ENCODE measurements around the gene IFI16. TPM values are rescaled to one million over a fixed set of nuclear protein-coding genes. Genes with fewer than 3 reads are reported as not detected.

IFI16 gene
- total and polyA plus RNA-seq, 2 donors (not counting 3 experiments of a cell fraction or from before 2014, with no cell fraction given): 52.8 to 183 TPM

- CTCF ChIA-PET: interaction anchor here (2.3 to 2.4 kb wide), 2 partner anchors 491 to 793 kb away, joined by 17 to 96 read pairs; no protein-coding TSS in a partner anchor
Observed at GRCh38 chr1:158996998-158997397, 12.7 kb upstream of the IFI16 start.

GRCh38 chr1:158998037-158998780 lies 11.5 kb upstream of the IFI16 start:
- TF ChIP-seq POLR2AphosphoS5 (IDR thresholded peaks at IDR 0.05; ENCODE audit: insufficient read depth, low read depth, low read length) (no peak), MYC (IDR thresholded peaks at IDR 0.05; ENCODE audit: low read depth, low read length) (no peak), EZH2 (IDR thresholded peaks at IDR 0.05; ENCODE audit: borderline replicate concordance, low read depth, low read length, severe bottlenecking) (no peak), POLR2A (IDR thresholded peaks at IDR 0.05; ENCODE audit: low read depth, low read length) (no peak), GATA2 (IDR thresholded peaks at IDR 0.05; ENCODE audit: insufficient read depth, insufficient read length, low read depth, low read length) (no peak), FOS (IDR thresholded peaks at IDR 0.05; ENCODE audit: borderline replicate concordance, insufficient read depth, low read length) (no peak), MAX (IDR thresholded peaks at IDR 0.05; ENCODE audit: insufficient read depth, insufficient read length) (no peak), JUN (IDR thresholded peaks at IDR 0.05; ENCODE audit: borderline replicate concordance, insufficient read depth, insufficient read length, low read depth) (no peak), CTCF (IDR thresholded peaks at IDR 0.05; ENCODE audit: extremely low read depth in 1 of 2, insufficient read depth in 1 of 2, low read depth in 1 of 2, low read length in 2 of 2) (no peak)
- peaks cover 26% of the 10 kb centered on the region for H3K4me1 ChIP-seq (ENCODE audit: control insufficient read depth, extremely low read depth, insufficient read depth, low read length)
- POLR2A ChIA-PET: interaction anchor here (1.0 kb wide), 1 partner anchor 795 kb away, joined by 4 read pairs; no protein-coding TSS in a partner anchor
- FAIRE-seq (no peak), DNase-seq (ENCODE audit: low read depth, low spot score) (no peak)
- H3K9me3 ChIP-seq (replicated peaks; ENCODE audit: control insufficient read depth, insufficient read depth, low read length): no peaks in the 10 kb centered on the region
- peak overlapping the region in 1 of 3 experiments; percentile 78 for H3K4me3 ChIP-seq (replicated peaks in 1 of 3; ENCODE audit: insufficient read depth in 1 of 3, low read depth in 1 of 3, low read length in 3 of 3)
- no TSS peak for BruUV-seq (replicated peaks)
- H3K79me2 ChIP-seq (ENCODE audit: control insufficient read depth, insufficient read depth, low read length): no peaks in the 10 kb centered on the region
- no peak overlapping the region for H3K9ac ChIP-seq (replicated peaks; ENCODE audit: extremely low read depth, insufficient read depth, low read length)
- H3K36me3 ChIP-seq (ENCODE audit: control insufficient read depth in 2 of 2, extremely low read depth in 1 of 2, insufficient read depth in 2 of 2, low read length in 2 of 2): no peaks in the 10 kb centered on the region
- intact Hi-C loops (cut with micrococcal nuclease) (loop anchor here (1.0 to 10.0 kb wide), 7 partner anchors 8 to 1037 kb away; partner anchors contain the start of gene PIGM), dilution Hi-C loops (cut with MboI; ENCODE audit: extremely low pct_ligation_motif_present, low sequenced_read_pairs) (no loop called here)
- peak overlapping the region; percentile 35 for H2AFZ ChIP-seq (ENCODE audit: low read depth, low read length)
- CTCF ChIA-PET: interaction anchor here (0.6 to 2.4 kb wide), 23 partner anchors 9 to 1978 kb away, joined by 3 to 96 read pairs (median 4); partner anchors contain the start of gene IFI16
- H3K27me3 ChIP-seq (ENCODE audit: control insufficient read depth in 2 of 2, insufficient read depth in 2 of 2, low read length in 2 of 2): peaks cover 2% of the 10 kb centered on the region in 2 experiments
- no peaks in the 10 kb centered on the region for H4K20me1 ChIP-seq (replicated peaks; ENCODE audit: control insufficient read depth, extremely low read depth, insufficient read depth, low read length)
- no peaks in the 10 kb centered on the region for H3K9me1 ChIP-seq (replicated peaks; ENCODE audit: control insufficient read depth, extremely low read depth, insufficient read depth, low read length)
- no peak overlapping the region for H3K27ac ChIP-seq (ENCODE audit: insufficient read depth, low read depth, low read length)
- peak overlapping the region; percentile 93 for H3K4me2 ChIP-seq (ENCODE audit: insufficient read depth, low read length)

More at GRCh38 chr1:158996998-158997397, 12.7 kb upstream of the IFI16 start:
- H3K9me1 ChIP-seq (replicated peaks; ENCODE audit: control insufficient read depth, extremely low read depth, insufficient read depth, low read length): no peaks in the 10 kb centered on the region
- H3K9ac ChIP-seq (replicated peaks; ENCODE audit: extremely low read depth, insufficient read depth, low read length): no peak overlapping the region
- no peaks in the 10 kb centered on the region for H3K36me3 ChIP-seq (ENCODE audit: control insufficient read depth in 2 of 2, extremely low read depth in 1 of 2, insufficient read depth in 2 of 2, low read length in 2 of 2)
- H3K9me3 ChIP-seq (replicated peaks; ENCODE audit: control insufficient read depth, insufficient read depth, low read length): no peaks in the 10 kb centered on the region
- H3K79me2 ChIP-seq (ENCODE audit: control insufficient read depth, insufficient read depth, low read length): no peaks in the 10 kb centered on the region
- no peak for FAIRE-seq
- H3K4me2 ChIP-seq (ENCODE audit: insufficient read depth, low read length): no peak overlapping the region
- DNase-seq (ENCODE audit: low read depth, low spot score): no peak
- H4K20me1 ChIP-seq (replicated peaks; ENCODE audit: control insufficient read depth, extremely low read depth, insufficient read depth, low read length): no peaks in the 10 kb centered on the region
- no peak overlapping the region for H3K4me3 ChIP-seq (replicated peaks in 1 of 3; ENCODE audit: insufficient read depth in 1 of 3, low read depth in 1 of 3, low read length in 3 of 3)
- H2AFZ ChIP-seq (ENCODE audit: low read depth, low read length): no peak overlapping the region
- intact Hi-C loops (cut with micrococcal nuclease) (loop anchor here (10.0 kb wide), 1 partner anchor 1038 kb away; the partner anchor contains the start of gene PIGM), dilution Hi-C loops (cut with MboI; ENCODE audit: extremely low pct_ligation_motif_present, low sequenced_read_pairs) (no loop called here)
- peaks cover 26% of the 10 kb centered on the region for H3K4me1 ChIP-seq (ENCODE audit: control insufficient read depth, extremely low read depth, insufficient read depth, low read length)
- no TSS peak for BruUV-seq (replicated peaks)
- POLR2A ChIA-PET: no interaction called here
- no peak for TF ChIP-seq JUN (IDR thresholded peaks at IDR 0.05; ENCODE audit: borderline replicate concordance, insufficient read depth, insufficient read length, low read depth)
- TF ChIP-seq POLR2A (IDR thresholded peaks at IDR 0.05; ENCODE audit: low read depth, low read length): no peak
- H3K27me3 ChIP-seq (ENCODE audit: control insufficient read depth in 2 of 2, insufficient read depth in 2 of 2, low read length in 2 of 2): peaks cover 2% of the 10 kb centered on the region in 2 experiments
- no peak overlapping the region for H3K27ac ChIP-seq (ENCODE audit: insufficient read depth, low read depth, low read length)

Data from endothelial cell of umbilical vein (primary cell).